Uterus (tissue), 2 donors: Measurements from ENCODE around the gene FBLN2.

Experiments used
- POLR2A ChIP-seq, 2 donors: fragments of 450-650 bp; IDR thresholded peaks; one replicate each; pipeline ENCODE4 v1.6.1; 2016; ENCODE audit warnings: antibody characterized with exemption in 2 of 2, mild to moderate bottlenecking in 1 of 2, moderate library complexity in 1 of 2
- TF ChIP-seq, protein P1 (sequence below), 4 experiments: fragments of 200-600 bp in 2 of 4; fragments of 450-650 bp in 2 of 4; sonication (generic) in 2 of 4; IDR thresholded peaks; one replicate each; pipeline ENCODE4 v1.5.1; 2016 to 2019; ENCODE audit warnings: antibody characterized with exemption in 4 of 4, mild to moderate bottlenecking in 2 of 4, moderate library complexity in 1 of 4

DNA sequence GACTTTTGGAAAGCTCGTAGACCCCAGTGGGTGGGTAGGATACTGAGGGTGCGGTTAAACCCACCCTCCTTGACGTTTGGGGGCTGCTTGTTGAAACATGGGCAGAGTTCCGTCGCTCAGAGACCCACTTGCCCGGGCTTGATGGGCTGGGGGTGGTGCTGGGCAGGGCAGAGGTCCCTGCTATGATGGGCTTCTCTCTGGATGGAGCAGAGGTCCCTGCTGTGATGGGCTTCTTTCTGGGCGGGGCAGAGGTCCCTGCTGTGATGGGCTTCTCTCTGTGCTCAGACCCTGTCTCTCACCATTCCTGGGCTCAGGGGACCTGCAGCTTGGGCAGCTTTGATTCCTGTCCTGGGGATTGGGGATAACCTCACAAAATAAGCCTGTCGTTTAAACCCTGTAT lies 45.2 kb downstream of the FBLN2 start:
- TF ChIP-seq, protein P1, sequence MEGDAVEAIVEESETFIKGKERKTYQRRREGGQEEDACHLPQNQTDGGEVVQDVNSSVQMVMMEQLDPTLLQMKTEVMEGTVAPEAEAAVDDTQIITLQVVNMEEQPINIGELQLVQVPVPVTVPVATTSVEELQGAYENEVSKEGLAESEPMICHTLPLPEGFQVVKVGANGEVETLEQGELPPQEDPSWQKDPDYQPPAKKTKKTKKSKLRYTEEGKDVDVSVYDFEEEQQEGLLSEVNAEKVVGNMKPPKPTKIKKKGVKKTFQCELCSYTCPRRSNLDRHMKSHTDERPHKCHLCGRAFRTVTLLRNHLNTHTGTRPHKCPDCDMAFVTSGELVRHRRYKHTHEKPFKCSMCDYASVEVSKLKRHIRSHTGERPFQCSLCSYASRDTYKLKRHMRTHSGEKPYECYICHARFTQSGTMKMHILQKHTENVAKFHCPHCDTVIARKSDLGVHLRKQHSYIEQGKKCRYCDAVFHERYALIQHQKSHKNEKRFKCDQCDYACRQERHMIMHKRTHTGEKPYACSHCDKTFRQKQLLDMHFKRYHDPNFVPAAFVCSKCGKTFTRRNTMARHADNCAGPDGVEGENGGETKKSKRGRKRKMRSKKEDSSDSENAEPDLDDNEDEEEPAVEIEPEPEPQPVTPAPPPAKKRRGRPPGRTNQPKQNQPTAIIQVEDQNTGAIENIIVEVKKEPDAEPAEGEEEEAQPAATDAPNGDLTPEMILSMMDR (IDR thresholded peaks at IDR 0.05), result no peak
- no peak for TF ChIP-seq POLR2A (IDR thresholded peaks at IDR 0.05)
